Transverse colon (tissue), 4 donors: ENCODE results near the gene PPARA. TPM values are rescaled to one million over a fixed set of nuclear protein-coding genes. Genes with fewer than 3 reads are reported as not detected.
A peak's percentile ranks its signal among the peaks of the same experiment; 100 is the strongest.

Experiments used
- DNase-seq: peaks from one replicate; pipeline ENCODE4 v3.0.0-alpha.2; 2019
- H3K27ac ChIP-seq, 4 donors: fragments of 200-600 bp; sonication (generic); 2 replicates each; pipeline ENCODE4 v1.5.1; 2016 to 2018; ENCODE audit warnings: inconsistent platforms in 4 of 4
- H3K27me3 ChIP-seq: fragments of 200-600 bp; sonication (generic); 2 replicates; pipeline ENCODE4 v1.5.1; 2017; ENCODE audit warnings: inconsistent platforms
- H3K36me3 ChIP-seq, 4 donors: fragments of 200-600 bp; sonication (generic); 2 replicates each; pipeline ENCODE4 v1.5.1; 2017 to 2019; ENCODE audit warnings: inconsistent platforms in 4 of 4
- H3K4me1 ChIP-seq, 4 donors: fragments of 200-600 bp; sonication (generic); 2 replicates each; pipeline ENCODE4 v1.5.1; 2017 to 2020; ENCODE audit warnings: inconsistent platforms in 4 of 4
- H3K4me3 ChIP-seq, 4 donors: fragments of 200-600 bp; sonication (generic); 1 replicate in 1 of 4; 2 replicates in 3 of 4; pipeline versions ENCODE4 v1.5.1 to v1.6.1; 2017 to 2019; ENCODE audit warnings: inconsistent platforms in 4 of 4
- H3K9me3 ChIP-seq, 2 donors: fragments of 200-600 bp; sonication (generic); 2 replicates each; pipeline ENCODE4 v1.5.1; 2017 to 2019; ENCODE audit warnings: inconsistent platforms in 2 of 2
- CTCF ChIP-seq, 5 experiments: fragments of 200-600 bp in 3 of 5; fragments of 450-650 bp in 2 of 5; sonication (generic) in 3 of 5; IDR thresholded peaks; 1 replicate in 2 of 5; 2 replicates in 3 of 5; pipeline ENCODE4 v1.5.1; 2016 to 2017; ENCODE audit warnings: antibody characterized with exemption in 5 of 5, inconsistent platforms in 3 of 5, mild to moderate bottlenecking in 2 of 5, moderate library complexity in 1 of 5
- EP300 ChIP-seq: sonication (generic); formaldehyde crosslinking; IDR thresholded peaks from one replicate; pipeline ENCODE4 v1.6.1; 2017; ENCODE audit warnings: antibody characterized with exemption, low read depth
- POLR2A ChIP-seq: fragments of 450-650 bp; IDR thresholded peaks from one replicate; pipeline ENCODE4 v1.6.1; 2016; ENCODE audit warnings: antibody characterized with exemption, mild to moderate bottlenecking, moderate library complexity
- POLR2AphosphoS5 ChIP-seq, 3 donors: sonication (generic); formaldehyde crosslinking; IDR thresholded peaks; one replicate each; pipeline ENCODE4 v1.6.1; 2016; ENCODE audit warnings: antibody characterized with exemption in 3 of 3
- WGBS, 2 donors: methylation state at CpG; one replicate each; pipeline ENCODE4 v1.1.5; 2018; ENCODE audit warnings: low coverage in 1 of 2; 5-methylcytosine and 5-hydroxymethylcytosine counted together
- in situ Hi-C, 4 donors: fragments of 200-750 bp; cut with MboI; loops; one replicate each; pipeline versions ENCODE4 v1.15.0 to v1.15.1; 2017; ENCODE audit warnings: low sequenced_read_pairs in 3 of 4, low pct_ligation_motif_present in 1 of 4, low pct_unique_long_range_greater_than_20kb in 1 of 4
- intact Hi-C: fragments of 100-400 bp; cut with DNase I; formaldehyde crosslinking; loops from one replicate; pipeline ENCODE4 v1.15.1; 2023; ENCODE audit warnings: low total_unique reads
- total RNA-seq, 4 donors: library from RNA; depleted of rRNA; stranded (reverse); fragments of >200 nt; gene quantifications; one replicate each; pipeline ENCODE4 v1.1.0, GENCODE V29; 2016

The PPARA gene
- total RNA-seq, 4 donors from 2014 or later, result 52.0 to 88.1 (median 74.7) TPM

GRCh38 chr22:46103181-46103580, 47.1 kb upstream of the PPARA start:
- peak overlapping the region; percentile 19 to 82 (median 76) for H3K27ac ChIP-seq
- intact Hi-C loops, result no loop called here
- in situ Hi-C loops, result loop anchor here in 1 of 4 donors (25.0 kb wide), 1 partner anchor 434 kb away; the partner anchor contains the start of gene CELSR1
- no peak overlapping the region for H3K4me3 ChIP-seq
- WGBS, 2 donors, result 83% methylated on average over 10 of the region's 13 CpGs; no CpG with 5 or more reads in 1 of the 2 donors
- peaks cover 0 to 11% (median 3%) of the 10 kb centered on the region in 4 donors for H3K36me3 ChIP-seq
- H3K4me1 ChIP-seq, result peaks cover 42 to 54% (median 44%) of the 10 kb centered on the region in 4 donors
- no peaks in the 10 kb centered on the region for H3K27me3 ChIP-seq
- TF ChIP-seq POLR2AphosphoS5 (IDR thresholded peaks at IDR 0.05), result no peak
- DNase-seq, result no peak
- no peaks in the 10 kb centered on the region for H3K9me3 ChIP-seq

GRCh38 chr22:46103664-46104063, 46.7 kb upstream of the PPARA start:
- intact Hi-C loops, result no loop called here
- H3K27ac ChIP-seq, result peak overlapping the region; percentile 75 to 82 (median 77)

GRCh38 chr22:46104170-46104880, 46.0 kb upstream of the PPARA start:
- no peaks in the 10 kb centered on the region for H3K36me3 ChIP-seq
- no peaks in the 10 kb centered on the region for H3K27me3 ChIP-seq
- peak overlapping the region; percentile 75 to 82 (median 77) for H3K27ac ChIP-seq
- WGBS, 2 donors, result 93% methylated on average over 17 of the region's 40 CpGs; no CpG with 5 or more reads in 1 of the 2 donors
- intact Hi-C loops, result no loop called here
- H3K4me1 ChIP-seq, result peaks cover 53 to 63% (median 54%) of the 10 kb centered on the region in 4 donors
- no peak for DNase-seq
- TF ChIP-seq CTCF (IDR thresholded peaks at IDR 0.05), result no peak
- no peak for TF ChIP-seq POLR2A
- TF ChIP-seq EP300, result no peak
- TF ChIP-seq POLR2AphosphoS5 (IDR thresholded peaks at IDR 0.05), result no peak
- in situ Hi-C loops, result loop anchor here in 1 of 4 donors (25.0 kb wide), 1 partner anchor 433 kb away; the partner anchor contains the start of gene CELSR1
- H3K4me3 ChIP-seq, result no peak overlapping the region
- no peaks in the 10 kb centered on the region for H3K9me3 ChIP-seq

More at GRCh38 chr22:46103664-46104063, 46.7 kb upstream of the PPARA start:
- Histone ChIP-seq H3K27me3 (no peaks in the 10 kb centered on the region), H3K36me3 (peaks cover 0 to 6% (median under 1%) of the 10 kb centered on the region in 4 donors), H3K9me3 (no peaks in the 10 kb centered on the region), H3K4me3 (no peak overlapping the region), H3K4me1 (peaks cover 47 to 59% (median 49%) of the 10 kb centered on the region in 4 donors)
- DNase-seq, result no peak
- WGBS, 2 donors, result 90 to 100% methylated on average over 1 to 12 of the region's 19 CpGs
- no peak for TF ChIP-seq POLR2A
- no peak for TF ChIP-seq CTCF (IDR thresholded peaks at IDR 0.05)
- TF ChIP-seq POLR2AphosphoS5 (IDR thresholded peaks at IDR 0.05), result no peak
- TF ChIP-seq EP300, result no peak
- in situ Hi-C loops, result loop anchor here in 1 of 4 donors (25.0 kb wide), 1 partner anchor 434 kb away; the partner anchor contains the start of gene CELSR1

- Histone ChIP-seq H3K36me3 (peaks cover 0 to 2% (median 0%) of the 10 kb centered on the region in 4 donors), H3K27me3 (no peaks in the 10 kb centered on the region), H3K4me1 (peaks cover 54 to 70% (median 58%) of the 10 kb centered on the region in 4 donors), H3K9me3 (no peaks in the 10 kb centered on the region), H3K4me3 (no peak overlapping the region), H3K27ac (peak overlapping the region; percentile 75 to 82 (median 77))
- 66% methylated on average over 17 of the region's 17 CpGs; no CpG with 5 or more reads in 1 of the 2 donors for WGBS, 2 donors
- intact Hi-C loops (no loop called here), in situ Hi-C loops (loop anchor here in 1 of 4 donors (25.0 kb wide), 1 partner anchor 432 kb away; the partner anchor contains the start of gene CELSR1)
- TF ChIP-seq POLR2A (no peak), CTCF (IDR thresholded peaks at IDR 0.05) (no peak), POLR2AphosphoS5 (IDR thresholded peaks at IDR 0.05) (no peak), EP300 (no peak)
- DNase-seq, result no peak
Measured at GRCh38 chr22:46104881-46105493, 45.3 kb upstream of the PPARA start.
